Activated CD4-positive, alpha-beta T cell treated with anti-CD3 and anti-CD28 coated beads for 24 hours (primary cell): ENCODE data around the gene OR11A1.

Experiments used
- DNase-seq, 2 donors: peaks; one replicate each; pipeline ENCODE4 v3.0.0-alpha.2; 2020; ENCODE audit warnings: low read depth in 2 of 2

The OR11A1 gene

GRCh38 chr6:29388533-29388932 is 68.3 kb downstream of the OR11A1 start:
- DNase-seq = no peak

DNA sequence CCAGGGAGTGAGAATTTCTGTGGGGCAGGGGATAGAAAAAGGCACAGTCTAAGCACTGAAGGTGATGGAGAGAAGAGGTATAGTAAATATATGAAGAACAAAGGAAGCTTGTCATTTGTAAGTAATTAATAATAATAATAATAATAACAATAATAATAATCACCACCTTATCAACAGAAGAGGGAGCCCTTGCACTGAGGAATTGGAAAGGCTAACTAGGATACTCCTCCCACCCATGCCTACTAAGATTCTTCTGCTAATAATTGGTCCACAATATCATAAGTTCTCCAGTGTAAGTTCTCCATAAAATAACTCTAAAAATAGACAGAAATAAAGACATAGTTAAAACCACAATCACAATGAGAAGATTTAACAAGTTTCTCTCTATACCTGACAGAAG is 80.9 kb downstream of the OR11A1 start:
- no peak for DNase-seq
